MM.1S (cell line): ENCODE measurements around the gene DAB1.

ENCODE experiments used
- DNase-seq: peaks from one replicate; pipeline ENCODE4 v3.0.0-alpha.2; 2015
- H2AFZ ChIP-seq: fragments of 300-600 bp; sonication (generic); 2 replicates; pipeline ENCODE4 v1.6.0; 2016; ENCODE audit warnings: antibody characterized with exemption, low read length
- H3F3A ChIP-seq: fragments of 300-600 bp; sonication (generic); 2 replicates; pipeline ENCODE4 v1.6.1; 2016; ENCODE audit warnings: mild to moderate bottlenecking, antibody characterized with exemption, low read length, moderate library complexity, mixed read lengths; ENCODE audit not compliant: insufficient read depth
- H3K27ac ChIP-seq: fragments of 300-600 bp; sonication (generic); 2 replicates; pipeline ENCODE4 v1.5.1; 2016; ENCODE audit warnings: mild to moderate bottlenecking, low read length
- H3K27me3 ChIP-seq: fragments of 300-600 bp; sonication (generic); replicated peaks from 2 replicates; pipeline ENCODE4 v1.6.0; 2016; ENCODE audit warnings: low read length; ENCODE audit not compliant: insufficient read depth
- H3K36me3 ChIP-seq: fragments of 300-600 bp; sonication (generic); replicated peaks from 2 replicates; pipeline ENCODE4 v1.6.1; 2016; ENCODE audit warnings: mild to moderate bottlenecking, low read length, mixed read lengths; ENCODE audit not compliant: insufficient read depth
- H3K4me1 ChIP-seq: fragments of 300-600 bp; sonication (generic); 2 replicates; pipeline ENCODE4 v1.6.1; 2016; ENCODE audit warnings: low read length, mixed read lengths
- H3K4me2 ChIP-seq: fragments of 300-600 bp; sonication (generic); 2 replicates; pipeline ENCODE4 v1.6.0; 2016; ENCODE audit warnings: low read depth, low read length
- H3K4me3 ChIP-seq: fragments of 300-600 bp; sonication (generic); 2 replicates; pipeline ENCODE4 v1.5.1; 2016; ENCODE audit warnings: low read length, mixed read lengths
- H3K79me2 ChIP-seq: fragments of 300-600 bp; sonication (generic); 2 replicates; pipeline ENCODE4 v1.6.1; 2016; ENCODE audit warnings: mixed run types, low read length, mixed read lengths
- H3K9ac ChIP-seq: fragments of 300-600 bp; sonication (generic); 2 replicates; pipeline ENCODE4 v1.6.1; 2016; ENCODE audit warnings: low read length, mixed read lengths
- H3K9me2 ChIP-seq: fragments of 300-600 bp; sonication (generic); replicated peaks from 2 replicates; pipeline ENCODE4 v1.6.1; 2016; ENCODE audit warnings: mild to moderate bottlenecking, low read length, mixed read lengths; ENCODE audit not compliant: insufficient read depth
- H3K9me3 ChIP-seq: fragments of 300-600 bp; sonication (generic); replicated peaks from 2 replicates; pipeline ENCODE4 v1.6.1; 2016; ENCODE audit warnings: mild to moderate bottlenecking, low read length, mixed read lengths; ENCODE audit not compliant: insufficient read depth
- H4K20me1 ChIP-seq: fragments of 300-600 bp; sonication (generic); 2 replicates; pipeline ENCODE4 v1.6.1; 2016; ENCODE audit warnings: mild to moderate bottlenecking, low read length, moderate library complexity, mixed read lengths; ENCODE audit not compliant: insufficient read depth
- CTCF ChIP-seq: fragments of 300-600 bp; sonication (generic); IDR thresholded peaks from 2 replicates; pipeline ENCODE4 v1.5.1; 2016; ENCODE audit warnings: antibody characterized with exemption, low read length, mixed read lengths
- EZH2 ChIP-seq: fragments of 300-600 bp; sonication (generic); optimal IDR thresholded peaks from 2 replicates; pipeline ENCODE3; 2017; ENCODE audit warnings: low read depth, mild to moderate bottlenecking, antibody characterized with exemption, low read length, mixed read lengths
- EZH2phosphoT487 ChIP-seq: fragments of 300-600 bp; sonication (generic); IDR thresholded peaks from 2 replicates; pipeline ENCODE4 v1.6.1; 2018; ENCODE audit warnings: antibody characterized with exemption, low read length

The DAB1 gene

GRCh38 chr1:56967355-56967754 lies 456.5 kb downstream of the DAB1 start:
- Histone ChIP-seq H3K4me3 (no peak overlapping the region), H3K4me2 (no peak overlapping the region), H3K36me3 (no peaks in the 10 kb centered on the region), H3K27me3 (no peaks in the 10 kb centered on the region), H3K9ac (no peak overlapping the region), H3K79me2 (no peaks in the 10 kb centered on the region), H3K27ac (no peak overlapping the region), H3K4me1 (no peaks in the 10 kb centered on the region), H3K9me2 (no peaks in the 10 kb centered on the region), H4K20me1 (no peaks in the 10 kb centered on the region), H2AFZ (no peak overlapping the region), H3F3A (no peaks in the 10 kb centered on the region), H3K9me3 (no peaks in the 10 kb centered on the region)
- DNase-seq, result no peak
- TF ChIP-seq CTCF (no peak), EZH2phosphoT487 (no peak), EZH2 (no peak)

GRCh38 chr1:56966698-56966999 lies 457.2 kb downstream of the DAB1 start:
- Histone ChIP-seq H3K4me2 (no peak overlapping the region), H4K20me1 (no peaks in the 10 kb centered on the region), H2AFZ (no peak overlapping the region), H3K9me2 (no peaks in the 10 kb centered on the region), H3F3A (no peaks in the 10 kb centered on the region), H3K9me3 (no peaks in the 10 kb centered on the region), H3K27me3 (no peaks in the 10 kb centered on the region), H3K27ac (no peak overlapping the region), H3K4me3 (no peak overlapping the region), H3K79me2 (no peaks in the 10 kb centered on the region), H3K36me3 (no peaks in the 10 kb centered on the region), H3K4me1 (no peaks in the 10 kb centered on the region), H3K9ac (no peak overlapping the region)
- TF ChIP-seq EZH2phosphoT487, result no peak
- no peak for TF ChIP-seq EZH2
- no peak for TF ChIP-seq CTCF
- DNase-seq, result no peak

GRCh38 chr1:56965916-56966697 lies 457.8 kb downstream of the DAB1 start, which contains the start of gene C8B:
Gene C8B, minus strand, starts transcription at chr1:56966015. Its CDS starts 67 bp downstream, at chr1:56965948.
- no peak for TF ChIP-seq EZH2
- no peak for TF ChIP-seq CTCF
- TF ChIP-seq EZH2phosphoT487, result no peak
- DNase-seq, result no peak
- H3K27ac ChIP-seq, result no peak within 1 kb of the TSS
- H3F3A ChIP-seq, result no peaks in the 10 kb centered on the region
- no peak within 1 kb of the TSS for H2AFZ ChIP-seq
- no peaks in the 10 kb centered on the region for H3K36me3 ChIP-seq
- H3K79me2 ChIP-seq, result no peaks in the 10 kb centered on the region
- H3K9ac ChIP-seq, result no peak within 1 kb of the TSS
- no peaks in the 10 kb centered on the region for H3K9me3 ChIP-seq
- no peak within 1 kb of the TSS for H3K4me3 ChIP-seq
- H4K20me1 ChIP-seq, result no peaks in the 10 kb centered on the region
- H3K4me2 ChIP-seq, result no peak within 1 kb of the TSS
- no peaks in the 10 kb centered on the region for H3K27me3 ChIP-seq
- H3K4me1 ChIP-seq, result no peaks in the 10 kb centered on the region
- H3K9me2 ChIP-seq, result no peaks in the 10 kb centered on the region
